ENCODE results near the gene IRF3.
A peak's percentile ranks its signal among the peaks of the same experiment; 100 is the strongest.

IRF3 gene

GRCh38 chr19:49664171-49665035 is 1.3 kb downstream of the IRF3 start:
- peak overlapping the region; percentile 97 for H3K27ac ChIP-seq
- CTCF ChIA-PET, result interaction anchor here (1.0 kb wide), 1 partner anchor 16 kb away, joined by 3 read pairs; no protein-coding TSS in a partner anchor
- POLR2A ChIA-PET (ENCODE audit: low non-redundant PET), result interaction anchor here (0.5 to 1.0 kb wide), 4 partner anchors 9 to 91 kb away, joined by 3 to 11 read pairs (median 4); partner anchors contain the start of gene SCAF1
- DNase-seq (ENCODE audit: low spot score), result peak; percentile 95
- TF ChIP-seq, protein P1, sequence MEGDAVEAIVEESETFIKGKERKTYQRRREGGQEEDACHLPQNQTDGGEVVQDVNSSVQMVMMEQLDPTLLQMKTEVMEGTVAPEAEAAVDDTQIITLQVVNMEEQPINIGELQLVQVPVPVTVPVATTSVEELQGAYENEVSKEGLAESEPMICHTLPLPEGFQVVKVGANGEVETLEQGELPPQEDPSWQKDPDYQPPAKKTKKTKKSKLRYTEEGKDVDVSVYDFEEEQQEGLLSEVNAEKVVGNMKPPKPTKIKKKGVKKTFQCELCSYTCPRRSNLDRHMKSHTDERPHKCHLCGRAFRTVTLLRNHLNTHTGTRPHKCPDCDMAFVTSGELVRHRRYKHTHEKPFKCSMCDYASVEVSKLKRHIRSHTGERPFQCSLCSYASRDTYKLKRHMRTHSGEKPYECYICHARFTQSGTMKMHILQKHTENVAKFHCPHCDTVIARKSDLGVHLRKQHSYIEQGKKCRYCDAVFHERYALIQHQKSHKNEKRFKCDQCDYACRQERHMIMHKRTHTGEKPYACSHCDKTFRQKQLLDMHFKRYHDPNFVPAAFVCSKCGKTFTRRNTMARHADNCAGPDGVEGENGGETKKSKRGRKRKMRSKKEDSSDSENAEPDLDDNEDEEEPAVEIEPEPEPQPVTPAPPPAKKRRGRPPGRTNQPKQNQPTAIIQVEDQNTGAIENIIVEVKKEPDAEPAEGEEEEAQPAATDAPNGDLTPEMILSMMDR (conservative IDR thresholded peaks at IDR 0.05; ENCODE audit: low read depth), result no peak

- TF ChIP-seq, protein P1 (conservative IDR thresholded peaks at IDR 0.05; ENCODE audit: low read depth), result no peak
- no peak for DNase-seq (ENCODE audit: low spot score)
- CTCF ChIA-PET, result no interaction called here
- POLR2A ChIA-PET (ENCODE audit: low non-redundant PET), result no interaction called here
- peak overlapping the region; percentile 97 for H3K27ac ChIP-seq
Observed at GRCh38 chr19:49663224-49663623, 2.4 kb downstream of the IRF3 start.

- peak overlapping the region; percentile 97 for H3K27ac ChIP-seq
- DNase-seq (ENCODE audit: low spot score), result no peak
- CTCF ChIA-PET, result interaction anchor here (0.6 kb wide), 2 partner anchors 19 to 89 kb away, joined by 3 to 5 read pairs; no protein-coding TSS in a partner anchor
- TF ChIP-seq, protein P1 (conservative IDR thresholded peaks at IDR 0.05; ENCODE audit: low read depth), result no peak
- POLR2A ChIA-PET (ENCODE audit: low non-redundant PET), result no interaction called here
Observed at GRCh38 chr19:49662011-49662410, 3.6 kb downstream of the IRF3 start.

GRCh38 chr19:49660338-49660961 is 5.2 kb downstream of the IRF3 start:
- ChIA-PET CTCF (no interaction called here), POLR2A (ENCODE audit: low non-redundant PET) (no interaction called here)
- no peak for DNase-seq (ENCODE audit: low spot score)
- H3K27ac ChIP-seq, result peak overlapping the region; percentile 97
- TF ChIP-seq, protein P1 (conservative IDR thresholded peaks at IDR 0.05; ENCODE audit: low read depth), result no peak

- no peak for DNase-seq (ENCODE audit: low spot score)
- POLR2A ChIA-PET (ENCODE audit: low non-redundant PET), result no interaction called here
- peak overlapping the region; percentile 97 for H3K27ac ChIP-seq
- CTCF ChIA-PET, result interaction anchor here (0.6 kb wide), 1 partner anchor 14 kb away, joined by 3 read pairs; no protein-coding TSS in a partner anchor
- TF ChIP-seq, protein P1 (conservative IDR thresholded peaks at IDR 0.05; ENCODE audit: low read depth), result no peak
Observed at GRCh38 chr19:49658566-49659442, 6.9 kb downstream of the IRF3 start.

- TF ChIP-seq, protein P1 (conservative IDR thresholded peaks at IDR 0.05; ENCODE audit: low read depth), result no peak
- ChIA-PET CTCF (no interaction called here), POLR2A (ENCODE audit: low non-redundant PET) (no interaction called here)
Observed at GRCh38 chr19:49658139-49658517, 7.5 kb downstream of the IRF3 start.

More at GRCh38 chr19:49658139-49658517, 7.5 kb downstream of the IRF3 start:
- H3K27ac ChIP-seq, result peak overlapping the region; percentile 38; the same call in 1 of the 2 replicates
- DNase-seq (ENCODE audit: low spot score), result no peak

Measured in RWPE1 (cell line).